ENCODE data around the gene PRDM2.

DNA sequence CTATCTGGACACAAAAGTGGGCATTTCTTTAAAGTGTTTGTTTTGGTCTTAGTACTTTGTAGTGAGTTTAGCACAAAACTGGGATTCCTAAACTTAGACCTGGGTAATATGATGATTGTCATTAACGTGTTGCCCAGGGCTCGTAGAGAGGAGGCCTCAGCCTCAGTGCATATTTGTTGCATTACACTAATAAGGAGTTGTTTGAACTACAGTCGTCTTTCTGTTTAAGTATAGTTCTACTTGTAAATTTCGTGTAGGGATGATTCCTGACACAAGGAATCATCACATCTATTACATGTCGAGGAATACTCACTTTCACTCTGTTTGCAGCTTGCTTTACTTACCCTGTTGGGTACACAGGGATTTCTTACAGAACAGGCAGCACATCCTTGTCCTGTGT lies 85.0 kb downstream of the PRDM2 start:
- TF ChIP-seq ZNF274 (IDR thresholded peaks at IDR 0.05; ENCODE audit: low read depth, low read length) (no peak), YY1 (IDR thresholded peaks at IDR 0.05; ENCODE audit: insufficient read depth, insufficient read length) (no peak)

All from NT2/D1 (cell line).